Fibroblast of pulmonary artery (primary cell): ENCODE data around the gene RHCE.
"Not testable (repeated sequence)": the region's sequence is repeated elsewhere in the genome, so short reads cannot be mapped to it uniquely, and the experiment has no call there.

Experiments used
- DNase-seq: peaks from one replicate; pipeline ENCODE4 v3.0.0-alpha.2; 2010; ENCODE audit warnings: low read depth
- H3K4me3 ChIP-seq: replicated peaks from 2 replicates; pipeline ENCODE4 v1.5.1; 2011; ENCODE audit warnings: low read depth, mild to moderate bottlenecking, control low read depth, low read length, moderate library complexity
- CTCF ChIP-seq: IDR thresholded peaks from 2 replicates; pipeline ENCODE4 v1.5.1; 2011; ENCODE audit warnings: mild to moderate bottlenecking, control low read depth, low read length, inconsistent platforms; ENCODE audit errors: missing control alignments

RHCE gene

GRCh38 chr1:25445993-25446538 lies 25.4 kb upstream of the RHCE start:
- no peak overlapping the region for H3K4me3 ChIP-seq
- TF ChIP-seq CTCF = no peak
- no peak for DNase-seq

GRCh38 chr1:25444604-25445003 lies 24.0 kb upstream of the RHCE start:
- not testable (repeated sequence) for H3K4me3 ChIP-seq, DNase-seq

GRCh38 chr1:25443030-25443699 lies 22.5 kb upstream of the RHCE start:
- no peak for DNase-seq
- no peak for TF ChIP-seq CTCF
- no peak overlapping the region for H3K4me3 ChIP-seq

GRCh38 chr1:25442178-25442577 lies 21.6 kb upstream of the RHCE start:
- TF ChIP-seq CTCF = peak; percentile 2
- no peak overlapping the region for H3K4me3 ChIP-seq
- DNase-seq = peak; percentile 50

- H3K4me3 ChIP-seq = no peak overlapping the region
- no peak for DNase-seq
- no peak for TF ChIP-seq CTCF
These were observed 18.7 kb upstream of the RHCE start for GRCh38 chr1:25439287-25439686.

- no peak for DNase-seq
- TF ChIP-seq CTCF = no peak
- no peak overlapping the region for H3K4me3 ChIP-seq
These were observed 17.0 kb upstream of the RHCE start for GRCh38 chr1:25437672-25438071.

- DNase-seq = no peak
- no peak overlapping the region for H3K4me3 ChIP-seq
- TF ChIP-seq CTCF = no peak
These were observed 14.9 kb upstream of the RHCE start for GRCh38 chr1:25435397-25436108.
